T47D (cell line): ENCODE measurements around the gene CRCP.
"Not testable (repeated sequence)": the region's sequence is repeated elsewhere in the genome, so short reads cannot be mapped to it uniquely, and the experiment has no call there.

ENCODE experiments used
- DNase-seq, 2 experiments: peaks; one replicate each; pipeline versions ENCODE4 v3.0.0 to v3.0.0-alpha.2; 2011 to 2012; ENCODE audit warnings: low read depth in 1 of 2, low spot score in 1 of 2
- JUND ChIP-seq: IDR thresholded peaks from 2 replicates; pipeline ENCODE4 v1.6.1; 2012; ENCODE audit warnings: low read depth
- in situ Hi-C: cut with HindIII; loops from 2 replicates; pipeline ENCODE4 v1.10.0; 2016; ENCODE audit warnings: low sequenced_read_pairs, low pct_unique_long_range_greater_than_20kb

Gene CRCP

GRCh38 chr7:66123175-66123528 lies 8.5 kb downstream of the CRCP start:
- TF ChIP-seq JUND: no peak
- in situ Hi-C loops: no loop called here
- no peak for DNase-seq

GRCh38 chr7:66124569-66124861 lies 9.9 kb downstream of the CRCP start:
- in situ Hi-C loops, DNase-seq: not testable (repeated sequence)

- DNase-seq: no peak
- in situ Hi-C loops: no loop called here
- TF ChIP-seq JUND: no peak
These were observed 10.5 kb downstream of the CRCP start for GRCh38 chr7:66125052-66125694.

DNA sequence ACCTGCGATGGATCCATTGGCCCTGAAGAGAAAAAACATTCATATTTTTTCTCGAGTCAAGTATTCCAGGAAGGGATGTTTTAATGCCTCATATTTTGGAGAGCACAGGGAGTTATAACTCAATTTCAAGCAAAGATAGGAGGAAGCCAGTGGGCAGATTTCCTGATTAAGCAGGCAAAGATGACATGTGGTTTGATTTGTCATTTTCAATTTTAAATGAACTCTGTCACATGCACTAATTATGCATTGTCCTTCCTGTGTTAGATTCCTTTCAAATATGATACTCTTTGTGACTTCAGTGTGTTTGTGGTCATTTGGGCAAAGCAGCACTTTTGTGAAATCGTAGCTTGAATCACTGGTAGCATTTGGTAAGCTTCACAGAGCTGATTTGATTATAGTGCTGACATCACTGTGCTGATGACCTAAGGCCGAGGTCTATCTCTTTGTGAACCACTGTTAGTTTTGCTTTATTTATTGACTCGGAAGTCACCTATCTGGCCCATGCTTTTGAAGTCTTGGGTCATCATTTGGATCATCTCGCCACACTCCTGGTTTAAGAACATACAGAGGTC lies 11.2 kb downstream of the CRCP start:
- DNase-seq, in situ Hi-C loops: not testable (repeated sequence)

DNA sequence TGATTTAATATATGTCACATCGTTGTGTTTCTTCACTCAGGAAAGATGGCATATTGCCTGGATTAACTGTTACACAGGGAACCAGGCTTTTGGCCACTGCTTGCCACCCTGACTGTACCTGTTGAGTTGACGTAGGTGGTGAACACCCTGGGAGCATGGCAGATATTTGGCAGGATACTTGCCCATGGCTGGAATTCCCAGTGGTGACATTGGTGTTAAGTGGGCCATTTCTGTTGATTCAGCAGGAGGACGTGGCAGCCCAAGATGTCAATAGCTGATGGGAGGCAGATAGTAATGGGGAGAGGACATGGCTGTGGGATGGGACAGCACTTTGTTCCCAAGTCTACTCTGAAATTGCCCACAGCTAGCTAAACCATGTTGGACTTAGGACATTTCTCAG lies 12.5 kb downstream of the CRCP start:
- in situ Hi-C loops, DNase-seq: not testable (repeated sequence)

DNA sequence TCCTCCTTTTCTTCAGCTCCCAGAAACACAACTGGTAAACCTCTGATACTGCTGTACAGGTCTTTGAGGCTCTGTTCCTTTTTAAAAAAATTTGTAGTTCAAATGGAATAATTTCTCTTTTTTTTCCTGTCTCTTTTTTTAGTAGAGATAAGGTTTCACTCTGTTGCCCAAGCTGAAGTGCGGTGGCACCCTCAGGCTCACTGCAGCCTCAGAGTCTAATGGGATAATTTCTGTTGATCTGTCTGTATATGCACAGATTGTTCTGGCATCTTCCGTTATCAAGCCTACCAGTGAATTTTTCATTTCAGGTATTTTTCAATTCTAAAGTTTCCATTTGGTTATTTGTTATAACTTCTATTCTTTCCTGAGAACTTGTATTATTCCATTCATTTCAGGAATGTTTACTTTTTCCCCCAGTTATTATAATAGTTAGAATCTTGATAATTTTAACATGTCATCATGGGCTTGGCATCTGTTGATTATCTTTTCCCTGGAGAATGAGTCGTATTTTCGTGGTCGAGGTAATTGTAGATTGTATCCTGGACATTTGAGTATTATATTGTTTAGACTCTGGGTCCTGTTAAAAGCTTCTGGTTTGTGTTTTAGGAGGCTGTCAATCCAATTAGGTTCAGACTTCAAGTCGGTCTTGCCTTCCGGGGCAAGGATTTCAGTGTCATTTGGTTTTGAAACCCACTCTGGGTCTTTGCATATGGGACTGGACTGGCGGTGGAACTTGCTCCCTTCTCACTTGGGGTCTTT lies 24.5 kb downstream of the CRCP start:
- in situ Hi-C loops: no loop called here
- no peak for DNase-seq
- TF ChIP-seq JUND: no peak

- no peak for TF ChIP-seq JUND
- in situ Hi-C loops: no loop called here
- DNase-seq: peak; percentile 35 to 70
These were observed 26.3 kb downstream of the CRCP start for GRCh38 chr7:66140924-66141323.

DNA sequence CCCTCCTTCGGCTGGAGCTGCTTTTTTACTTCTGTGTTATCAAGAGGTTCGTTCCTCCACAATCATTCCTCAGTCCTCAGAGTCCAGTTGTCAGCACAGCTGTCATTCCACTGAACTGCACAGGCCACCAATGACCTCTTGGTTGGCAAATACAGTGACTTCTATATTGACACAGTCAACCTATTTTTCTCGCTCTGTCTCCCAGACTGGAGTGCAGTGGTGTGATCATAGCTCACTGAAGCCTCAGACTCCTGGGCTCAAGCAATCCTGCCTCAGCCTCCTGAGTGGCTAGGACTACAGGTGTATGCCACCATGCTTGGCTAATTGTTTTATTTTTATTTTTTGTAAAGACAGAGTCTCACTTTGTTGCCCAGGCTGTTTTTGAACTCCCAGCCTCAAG lies 27.7 kb downstream of the CRCP start:
- in situ Hi-C loops: no loop called here
- TF ChIP-seq JUND: no peak
- DNase-seq: no peak

- TF ChIP-seq JUND: no peak
- in situ Hi-C loops: no loop called here
- DNase-seq: no peak
These were observed 28.3 kb downstream of the CRCP start for GRCh38 chr7:66142996-66143395.

DNA sequence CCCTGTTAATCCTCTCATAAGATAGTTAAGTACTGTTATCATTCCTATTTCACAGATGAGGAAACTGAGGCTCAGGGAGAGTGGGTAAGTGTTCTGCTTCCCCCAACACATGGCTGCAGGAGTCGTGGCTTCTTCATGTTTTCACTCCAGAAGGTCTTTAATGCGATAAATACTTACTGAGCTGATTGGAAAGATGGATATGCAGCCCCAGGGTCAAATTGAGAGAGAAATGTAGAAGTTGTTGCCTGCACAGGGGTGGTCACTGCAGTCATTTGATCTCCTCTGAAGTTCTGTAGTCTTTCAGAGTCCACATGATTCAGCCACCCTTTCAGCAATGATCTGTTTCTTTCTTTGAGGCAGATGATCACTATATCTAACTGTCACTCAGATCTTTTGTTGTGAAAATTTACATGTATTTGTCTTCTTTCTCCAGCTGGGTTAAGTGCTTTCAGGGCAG lies 29.3 kb downstream of the CRCP start:
- TF ChIP-seq JUND: no peak
- in situ Hi-C loops: no loop called here
- no peak for DNase-seq

- DNase-seq: no peak
- in situ Hi-C loops: no loop called here
- TF ChIP-seq JUND: no peak
These were observed 30.9 kb downstream of the CRCP start for GRCh38 chr7:66145400-66146104.

- DNase-seq: no peak
- in situ Hi-C loops: no loop called here
- TF ChIP-seq JUND: no peak
These were observed 32.1 kb downstream of the CRCP start for GRCh38 chr7:66146701-66147100.

DNA sequence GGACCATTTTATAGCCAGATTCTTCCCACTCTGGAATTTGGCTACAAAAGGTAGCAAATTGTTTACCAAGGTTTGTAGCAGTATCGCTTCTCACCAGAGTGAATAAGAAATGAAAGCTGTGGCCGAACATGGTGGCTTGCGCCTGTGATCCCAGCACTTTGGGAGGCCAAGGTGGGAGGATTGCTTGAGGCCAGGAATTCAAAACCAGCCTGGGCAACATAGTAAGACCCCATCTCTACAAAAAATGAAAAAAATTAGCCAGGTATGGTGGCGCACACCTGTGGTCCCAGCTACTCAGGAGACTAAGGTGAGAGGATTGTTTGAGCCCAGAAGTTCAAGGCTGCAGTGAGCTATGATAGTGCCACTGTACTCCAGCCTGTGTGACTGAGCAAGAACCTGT lies 33.0 kb downstream of the CRCP start:
- DNase-seq, in situ Hi-C loops: not testable (repeated sequence)
